Pancreas (tissue), 10 donors: ENCODE data around the gene ZBTB46. TPM values are rescaled to one million over a fixed set of nuclear protein-coding genes. Genes with fewer than 3 reads are reported as not detected.

Experiments used
- ATAC-seq, 4 donors: fragments of 200-7000 bp; cut with Tn5 transposase; one replicate each; pipeline versions ENCODE4 v1.8.0 to v1.9.1; 2020; ENCODE audit warnings: mild to moderate bottlenecking in 4 of 4, moderate library complexity in 4 of 4
- DNase-seq, 6 donors: peaks; one replicate each; pipeline ENCODE4 v3.0.0-alpha.2; 2020
- FAIRE-seq: peaks from 2 replicates; lab custom pipeline; 2012; peaks lifted over from hg19 to GRCh38; lab: Jason Lieb, UNC
- H3K27ac ChIP-seq, 4 donors: fragments of 200-600 bp; sonication (generic); 1 replicate in 3 of 4; 2 replicates in 1 of 4; pipeline versions ENCODE4 v1.5.0 to v1.8.0; 2020
- H3K27me3 ChIP-seq, 4 donors: fragments of 200-600 bp; one replicate each; pipeline ENCODE4 v1.8.0; 2021
- H3K36me3 ChIP-seq, 3 donors: fragments of 200-600 bp; sonication (generic) in 1 of 3; one replicate each; pipeline versions ENCODE4 v1.5.0 to v1.8.0; 2020 to 2021
- H3K4me1 ChIP-seq, 3 donors: fragments of 200-600 bp; one replicate each; pipeline ENCODE4 v1.8.0; 2021
- H3K4me3 ChIP-seq, 4 donors: fragments of 200-600 bp; sonication (generic) in 2 of 4; one replicate each; pipeline versions ENCODE4 v1.5.0 to v1.8.0; 2020 to 2021
- H3K9me3 ChIP-seq, 4 donors: fragments of 200-600 bp; one replicate each; pipeline ENCODE4 v1.8.0; 2021
- CTCF ChIP-seq, 4 donors: fragments of 200-600 bp; sonication (generic) in 3 of 4; IDR thresholded peaks; one replicate each; pipeline versions ENCODE4 v1.5.0 to v1.8.0; 2021; ENCODE audit warnings: antibody characterized with exemption in 4 of 4
- WGBS, 2 donors: extraction: QIAGEN DNeasy Blood & Tissue Kit; methylation state at CpG; one replicate each; pipeline ENCODE4 v1.1.7; 2013; 5-methylcytosine and 5-hydroxymethylcytosine counted together
- intact Hi-C, 3 donors: fragments of 100-400 bp; cut with DNase I; formaldehyde crosslinking; loops; one replicate each; pipeline versions ENCODE4 v1.11.1 to v1.14.2; 2022
- polyA plus RNA-seq, 2 donors: library from polyadenylated mRNA; stranded (reverse); fragments of 200-250 nt; gene quantifications; one replicate each; pipeline ENCODE4 v1.2.3, GENCODE V29; 2013
- total RNA-seq, 6 donors: library from RNA; stranded (reverse); fragmentation: NEBNext Ultra II Directional in 4 of 6; extraction: Animal tissue kit (Norgen Biotek cat#: 25700) in 4 of 6; gene quantifications; one replicate each; pipeline versions ENCODE4 v1.2.1 to v1.2.4, GENCODE V29; 2021 to 2023
- donor health status: healthy with polysubstance abuse.
- donor health status: DM: no; HTN: no; CAD: no; lungs with moderate emphysema.
- donor health status: DM: no; HTN: no; CAD: no.
- donor health status: control.
- donor health status: control.
- donor health status: Bipolar disorder and iron deficiency.
- donor health status: DM: yes; HTN: yes; CAD: no.
- donor health status: DM: no; HTN: no; CAD: no.
- donor health status: DM: no; HTN: no; CAD: no.
- donor health status: DM: yes; HTN: yes; CAD: no.

The ZBTB46 gene
- total and polyA plus RNA-seq, 8 donors = 2.2 to 7.4 (median 3.0) TPM

GRCh38 chr20:63741354-63741675, 89.7 kb downstream of the ZBTB46 start:
- peaks cover 0 to 11% (median 6%) of the 10 kb centered on the region in 3 donors for H3K36me3 ChIP-seq
- H3K27ac ChIP-seq = peak overlapping the region; percentile 49 to 95 (median 90)
- H3K27me3 ChIP-seq = no peaks in the 10 kb centered on the region
- TF ChIP-seq CTCF (IDR thresholded peaks at IDR 0.05) = no peak
- no peaks in the 10 kb centered on the region for H3K9me3 ChIP-seq
- no peak for DNase-seq
- no peak for FAIRE-seq
- no peak for ATAC-seq
- peaks cover 15 to 27% (median 15%) of the 10 kb centered on the region in 3 donors for H3K4me1 ChIP-seq
- intact Hi-C loops = no loop called here
- WGBS, 2 donors = 8 to 19% methylated on average over 6 of the region's 6 CpGs
- H3K4me3 ChIP-seq = peak overlapping the region in 2 of 4 donors; percentile 55 to 58

DNA sequence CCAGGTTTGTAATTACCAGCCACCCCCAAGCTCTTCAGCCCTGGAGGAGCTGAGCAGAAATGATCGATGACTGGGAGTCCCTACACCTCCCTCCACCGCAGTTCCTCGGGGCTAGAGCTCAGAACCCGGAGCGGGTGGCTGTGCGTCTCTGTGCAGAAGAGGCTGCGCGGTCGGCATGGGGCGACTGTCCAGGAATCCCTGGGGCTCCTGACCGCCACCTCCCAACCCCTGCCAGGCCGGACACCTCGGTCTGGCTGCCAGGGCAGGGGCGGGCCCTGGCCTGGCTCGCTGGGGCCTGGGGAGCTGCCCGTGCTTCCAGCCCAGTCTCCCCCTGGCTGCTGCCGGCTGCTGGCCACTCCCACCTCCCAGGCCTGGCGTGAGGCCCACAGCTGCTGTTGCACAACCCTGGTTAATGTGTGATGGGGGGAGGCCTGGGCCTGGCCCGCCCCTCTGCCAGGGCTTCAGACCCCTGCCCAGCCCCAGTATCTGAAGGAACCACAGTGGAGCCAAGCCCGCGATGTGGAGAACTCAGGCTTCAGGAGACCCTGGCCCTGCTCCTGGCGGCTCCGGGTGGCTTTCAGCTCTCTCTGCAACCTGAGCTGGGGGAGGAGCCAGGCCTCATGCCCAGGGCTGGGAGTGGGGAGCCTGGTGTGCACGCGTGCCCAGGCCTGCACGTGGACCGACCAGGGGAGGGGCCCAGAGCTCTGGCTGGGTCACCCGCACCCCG, 90.3 kb downstream of the ZBTB46 start:
- ATAC-seq (peak; percentile 73 to 87 (median 79)), DNase-seq (peak; percentile 94 to 99 (median 97)), FAIRE-seq (no peak)
- Histone ChIP-seq H3K27ac (peak overlapping the region; percentile 87 to 95 (median 90)), H3K27me3 (no peaks in the 10 kb centered on the region), H3K4me3 (peak overlapping the region; percentile 30 to 64 (median 56)), H3K36me3 (peaks cover 0 to 11% (median 6%) of the 10 kb centered on the region in 3 donors), H3K4me1 (peaks cover 15 to 27% (median 15%) of the 10 kb centered on the region in 3 donors), H3K9me3 (no peaks in the 10 kb centered on the region)
- WGBS, 2 donors = 2 to 3% methylated on average over 28 to 29 of the region's 29 CpGs
- TF ChIP-seq CTCF (IDR thresholded peaks at IDR 0.05) = peak in 2 of 4 donors; percentile 10 to 15
- intact Hi-C loops = no loop called here

- no peak for TF ChIP-seq CTCF (IDR thresholded peaks at IDR 0.05)
- Histone ChIP-seq H3K36me3 (peaks cover 0 to 17% (median 6%) of the 10 kb centered on the region in 3 donors), H3K4me3 (peak overlapping the region; percentile 30 to 64 (median 56)), H3K4me1 (peaks cover 15 to 27% (median 15%) of the 10 kb centered on the region in 3 donors), H3K9me3 (no peaks in the 10 kb centered on the region), H3K27me3 (no peaks in the 10 kb centered on the region), H3K27ac (peak overlapping the region; percentile 87 to 95 (median 90))
- DNase-seq (peak in 5 of 6 donors; percentile 46 to 80 (median 71)), ATAC-seq (peak; percentile 1 to 13 (median 3)), FAIRE-seq (no peak)
- intact Hi-C loops = no loop called here
- 0 to 1% methylated on average over 22 to 79 of the region's 80 CpGs for WGBS, 2 donors
Measured at GRCh38 chr20:63740070-63740626, 90.9 kb downstream of the ZBTB46 start.

- ATAC-seq (peak; percentile 60 to 70 (median 66)), DNase-seq (peak; percentile 78 to 94 (median 86)), FAIRE-seq (no peak)
- intact Hi-C loops = no loop called here
- Histone ChIP-seq H3K4me3 (peak within 1 kb of the TSS; percentile 35 to 64 (median 60)), H3K9me3 (no peaks in the 10 kb centered on the region), H3K36me3 (peaks cover 0 to 24% (median 6%) of the 10 kb centered on the region in 3 donors), H3K27me3 (no peaks in the 10 kb centered on the region), H3K27ac (peak within 1 kb of the TSS; percentile 88 to 95 (median 91)), H3K4me1 (peaks cover 15 to 27% (median 15%) of the 10 kb centered on the region in 3 donors)
- WGBS, 2 donors = 0 to 1% methylated on average over 57 to 136 of the region's 136 CpGs
- TF ChIP-seq CTCF (IDR thresholded peaks at IDR 0.05) = no peak
Measured at GRCh38 chr20:63739130-63740069, 91.7 kb downstream of the ZBTB46 start, which contains the start of gene SLC2A4RG. Gene SLC2A4RG (plus strand): TSS chr20:63739776. CDS start chr20:63739913, 137 bp downstream.
